ENCODE measurements around the gene SDK1. TPM values are rescaled to one million over a fixed set of nuclear protein-coding genes. Genes with fewer than 3 reads are reported as not detected.
"Not testable (repeated sequence)": the region's sequence is repeated elsewhere in the genome, so short reads cannot be mapped to it uniquely, and the experiment has no call there.

SDK1 gene
- polyA plus RNA-seq, 10 donors, result 1.9 to 6.0 (median 2.7) TPM

- DNase-seq, result no peak
These were observed 232.0 kb downstream of the SDK1 start for GRCh38 chr7:3533040-3533439.

- peak in 1 of 3 donors; percentile 22 for DNase-seq
These were observed 236.3 kb downstream of the SDK1 start for GRCh38 chr7:3537210-3537875.

- DNase-seq, result no peak
These were observed 237.0 kb downstream of the SDK1 start for GRCh38 chr7:3538041-3538440.

- no peak for DNase-seq
These were observed 239.6 kb downstream of the SDK1 start for GRCh38 chr7:3540456-3541220.

GRCh38 chr7:3544202-3544601 lies 243.2 kb downstream of the SDK1 start:
- DNase-seq, result no peak

GRCh38 chr7:3548815-3549214 lies 247.8 kb downstream of the SDK1 start:
- DNase-seq, result no peak

- DNase-seq, result no peak
These were observed 248.5 kb downstream of the SDK1 start for GRCh38 chr7:3549601-3550000.

- no peak for DNase-seq
These were observed 250.5 kb downstream of the SDK1 start for GRCh38 chr7:3551536-3551935.

GRCh38 chr7:3552499-3552898 lies 251.4 kb downstream of the SDK1 start:
- no peak for DNase-seq

- peak; percentile 14 to 60 (median 23) for DNase-seq
These were observed 257.3 kb downstream of the SDK1 start for GRCh38 chr7:3558400-3558799.

- peak; percentile 17 to 47 (median 34) for DNase-seq
These were observed 258.2 kb downstream of the SDK1 start for GRCh38 chr7:3559278-3559677.

- no peak for DNase-seq
These were observed 259.4 kb downstream of the SDK1 start for GRCh38 chr7:3560495-3560894.

- DNase-seq, result no peak
These were observed 260.9 kb downstream of the SDK1 start for GRCh38 chr7:3561932-3562331.

- no peak for DNase-seq
These were observed 263.2 kb downstream of the SDK1 start for GRCh38 chr7:3564231-3564630.

GRCh38 chr7:3568516-3568915 lies 267.5 kb downstream of the SDK1 start:
- DNase-seq, result no peak

- DNase-seq, result no peak
These were observed 268.6 kb downstream of the SDK1 start for GRCh38 chr7:3569643-3570042.

GRCh38 chr7:3573151-3573550 lies 272.1 kb downstream of the SDK1 start:
- no peak for DNase-seq

- DNase-seq, result no peak
These were observed 273.3 kb downstream of the SDK1 start for GRCh38 chr7:3574386-3574785.

GRCh38 chr7:3575753-3576531 lies 274.9 kb downstream of the SDK1 start:
- no peak for DNase-seq

GRCh38 chr7:3578399-3578798 lies 277.3 kb downstream of the SDK1 start:
- no peak for DNase-seq

- DNase-seq, result no peak
These were observed 278.7 kb downstream of the SDK1 start for GRCh38 chr7:3579638-3580219.

- DNase-seq, result not testable (repeated sequence)
These were observed 281.1 kb downstream of the SDK1 start for GRCh38 chr7:3582145-3582544.

All from muscle of back (tissue), 11 donors.